Stomach (tissue), 4 donors: ENCODE results near the gene TMEFF2.

Experiments
- POLR2A ChIP-seq, 4 donors: fragments of 450-650 bp; IDR thresholded peaks; one replicate each; pipeline ENCODE4 v1.6.1; 2016; ENCODE audit warnings: antibody characterized with exemption in 4 of 4, control low read depth in 2 of 4, mild to moderate bottlenecking in 1 of 4, moderate library complexity in 1 of 4
- TF ChIP-seq, protein P1 (sequence below), 7 experiments: fragments of 450-650 bp in 4 of 7; fragments of 200-600 bp in 3 of 7; sonication (generic) in 3 of 7; IDR thresholded peaks; one replicate each; pipeline ENCODE4 v1.5.1; 2016 to 2019; ENCODE audit warnings: antibody characterized with exemption in 7 of 7, control low read depth in 2 of 7, mild to moderate bottlenecking in 1 of 7

DNA sequence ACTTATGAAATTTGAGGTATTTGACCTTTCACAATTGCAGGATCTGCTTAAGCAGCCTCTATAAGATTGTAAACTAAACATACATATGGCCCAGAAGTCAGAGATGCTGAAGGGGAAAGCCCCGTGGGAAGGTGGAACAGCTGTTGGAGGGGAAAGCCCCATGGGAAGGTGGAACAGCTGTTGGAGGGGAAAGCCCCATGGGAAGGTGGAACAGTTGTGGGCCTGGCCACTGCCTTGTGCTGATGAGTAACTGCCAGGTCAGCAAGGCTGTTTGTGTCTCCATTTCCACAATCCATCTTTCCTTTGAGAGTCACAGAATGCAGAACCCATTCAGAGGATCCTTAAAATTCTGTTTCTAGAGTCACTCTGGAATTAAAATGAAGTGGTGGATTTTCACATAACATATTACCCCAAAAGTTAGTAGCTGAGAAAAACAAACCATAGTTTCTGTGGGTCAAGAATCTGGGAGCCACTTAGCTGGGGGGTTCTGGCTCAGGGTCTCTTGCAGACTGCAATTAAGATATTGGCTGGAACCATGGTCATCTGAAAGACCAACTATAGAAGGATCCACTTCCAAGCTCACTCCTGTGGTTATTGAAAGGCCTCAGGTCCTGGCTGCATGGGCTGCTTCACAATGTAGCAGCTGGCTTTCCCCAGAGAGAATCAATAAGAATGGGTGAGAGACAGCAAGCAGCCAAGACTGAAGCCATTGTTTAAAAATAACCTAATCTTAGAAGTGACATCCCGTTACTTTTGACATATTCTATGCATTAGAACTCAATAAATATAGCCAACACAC, 261.2 kb downstream of the TMEFF2 start:
- TF ChIP-seq, protein P1, sequence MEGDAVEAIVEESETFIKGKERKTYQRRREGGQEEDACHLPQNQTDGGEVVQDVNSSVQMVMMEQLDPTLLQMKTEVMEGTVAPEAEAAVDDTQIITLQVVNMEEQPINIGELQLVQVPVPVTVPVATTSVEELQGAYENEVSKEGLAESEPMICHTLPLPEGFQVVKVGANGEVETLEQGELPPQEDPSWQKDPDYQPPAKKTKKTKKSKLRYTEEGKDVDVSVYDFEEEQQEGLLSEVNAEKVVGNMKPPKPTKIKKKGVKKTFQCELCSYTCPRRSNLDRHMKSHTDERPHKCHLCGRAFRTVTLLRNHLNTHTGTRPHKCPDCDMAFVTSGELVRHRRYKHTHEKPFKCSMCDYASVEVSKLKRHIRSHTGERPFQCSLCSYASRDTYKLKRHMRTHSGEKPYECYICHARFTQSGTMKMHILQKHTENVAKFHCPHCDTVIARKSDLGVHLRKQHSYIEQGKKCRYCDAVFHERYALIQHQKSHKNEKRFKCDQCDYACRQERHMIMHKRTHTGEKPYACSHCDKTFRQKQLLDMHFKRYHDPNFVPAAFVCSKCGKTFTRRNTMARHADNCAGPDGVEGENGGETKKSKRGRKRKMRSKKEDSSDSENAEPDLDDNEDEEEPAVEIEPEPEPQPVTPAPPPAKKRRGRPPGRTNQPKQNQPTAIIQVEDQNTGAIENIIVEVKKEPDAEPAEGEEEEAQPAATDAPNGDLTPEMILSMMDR (IDR thresholded peaks at IDR 0.05) = no peak
- TF ChIP-seq POLR2A (IDR thresholded peaks at IDR 0.05) = no peak
